Small intestine (tissue), 4 donors: ENCODE results near the gene POP4. TPM values are rescaled to one million over a fixed set of nuclear protein-coding genes. Genes with fewer than 3 reads are reported as not detected.

Experiments used
- polyA plus RNA-seq, 4 donors: library from polyadenylated mRNA; stranded (reverse) in 3 of 4; unstranded in 1 of 4; fragments of 200-250 nt in 3 of 4; fragments of 120-200 nt in 1 of 4; gene quantifications; one replicate each; pipeline versions ENCODE4 v1.2.1 to v1.2.3, GENCODE V29; 2013
- donor health status: healthy with polysubstance abuse.
- donor health status: Bipolar disorder and iron deficiency.
- donor health status: healthy.

The POP4 gene
- polyA plus RNA-seq, 4 donors: 64.3 to 102 (median 80.8) TPM

Other genes starting within 250 kb of the POP4 start
- gene VSTM2B, start 80.3 kb upstream of the POP4 start, polyA plus RNA-seq: 1 to 10 TPM in 1 of 4 donors, under 1 TPM in 1, not detected in 2; 0.04 to 6.9 TPM
- gene PLEKHF1, start 59.2 kb downstream of the POP4 start, polyA plus RNA-seq: 10 to 100 TPM in 2 of 4 donors, 1 to 10 TPM in 2; 1.6 to 12.2 (median 7.1) TPM
- gene C19orf12, start 109.0 kb downstream of the POP4 start, polyA plus RNA-seq: 10 to 100 TPM; 19.0 to 26.2 (median 21.3) TPM
- gene CCNE1, start 205.7 kb downstream of the POP4 start, polyA plus RNA-seq: 1 to 10 TPM; 2.5 to 5.9 (median 4.6) TPM